Measurements from ENCODE around the gene GALNT18. TPM values are rescaled to one million over a fixed set of nuclear protein-coding genes. Genes with fewer than 3 reads are reported as not detected.

Gene GALNT18
- total RNA-seq, 1 donor from 2014 or later, result 39.8 TPM

DNA sequence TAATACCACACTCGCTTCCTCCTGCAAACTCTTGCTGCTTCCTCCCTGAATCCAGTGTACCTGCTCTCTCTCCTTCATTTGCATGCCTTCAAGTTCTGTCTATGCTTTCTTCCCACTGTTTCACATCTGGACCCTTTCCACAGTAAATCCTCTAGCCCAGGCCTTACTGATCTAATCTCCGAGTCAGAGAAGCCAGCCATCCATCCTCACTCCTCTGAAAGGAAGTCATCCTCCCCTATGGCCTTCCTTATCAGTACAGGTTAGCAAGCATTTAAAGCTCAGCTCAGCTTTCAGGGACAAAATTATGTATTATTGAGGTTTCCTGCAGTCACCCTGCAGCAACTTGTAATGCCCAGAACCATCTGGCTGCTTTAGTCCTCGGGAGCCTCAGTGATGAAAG is 116.1 kb downstream of the GALNT18 start:
- H3K36me3 Mint-ChIP-seq (ENCODE audit: unreplicated experiment), result peaks cover 3% of the 10 kb centered on the region
- no peak overlapping the region for H3K27ac Mint-ChIP-seq (ENCODE audit: unreplicated experiment)
- H3K4me1 Mint-ChIP-seq (ENCODE audit: unreplicated experiment), result peaks cover 27% of the 10 kb centered on the region
- DNase-seq (ENCODE audit: extremely low spot score, unreplicated experiment), result no peak
- no peaks in the 10 kb centered on the region for H3K9me3 Mint-ChIP-seq (ENCODE audit: unreplicated experiment)
- H3K27me3 Mint-ChIP-seq (ENCODE audit: unreplicated experiment), result no peaks in the 10 kb centered on the region
- H3K4me3 Mint-ChIP-seq (ENCODE audit: unreplicated experiment), result no peak overlapping the region
- TF ChIP-seq, protein P1, sequence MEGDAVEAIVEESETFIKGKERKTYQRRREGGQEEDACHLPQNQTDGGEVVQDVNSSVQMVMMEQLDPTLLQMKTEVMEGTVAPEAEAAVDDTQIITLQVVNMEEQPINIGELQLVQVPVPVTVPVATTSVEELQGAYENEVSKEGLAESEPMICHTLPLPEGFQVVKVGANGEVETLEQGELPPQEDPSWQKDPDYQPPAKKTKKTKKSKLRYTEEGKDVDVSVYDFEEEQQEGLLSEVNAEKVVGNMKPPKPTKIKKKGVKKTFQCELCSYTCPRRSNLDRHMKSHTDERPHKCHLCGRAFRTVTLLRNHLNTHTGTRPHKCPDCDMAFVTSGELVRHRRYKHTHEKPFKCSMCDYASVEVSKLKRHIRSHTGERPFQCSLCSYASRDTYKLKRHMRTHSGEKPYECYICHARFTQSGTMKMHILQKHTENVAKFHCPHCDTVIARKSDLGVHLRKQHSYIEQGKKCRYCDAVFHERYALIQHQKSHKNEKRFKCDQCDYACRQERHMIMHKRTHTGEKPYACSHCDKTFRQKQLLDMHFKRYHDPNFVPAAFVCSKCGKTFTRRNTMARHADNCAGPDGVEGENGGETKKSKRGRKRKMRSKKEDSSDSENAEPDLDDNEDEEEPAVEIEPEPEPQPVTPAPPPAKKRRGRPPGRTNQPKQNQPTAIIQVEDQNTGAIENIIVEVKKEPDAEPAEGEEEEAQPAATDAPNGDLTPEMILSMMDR (IDR thresholded peaks at IDR 0.05), result no peak

DNA sequence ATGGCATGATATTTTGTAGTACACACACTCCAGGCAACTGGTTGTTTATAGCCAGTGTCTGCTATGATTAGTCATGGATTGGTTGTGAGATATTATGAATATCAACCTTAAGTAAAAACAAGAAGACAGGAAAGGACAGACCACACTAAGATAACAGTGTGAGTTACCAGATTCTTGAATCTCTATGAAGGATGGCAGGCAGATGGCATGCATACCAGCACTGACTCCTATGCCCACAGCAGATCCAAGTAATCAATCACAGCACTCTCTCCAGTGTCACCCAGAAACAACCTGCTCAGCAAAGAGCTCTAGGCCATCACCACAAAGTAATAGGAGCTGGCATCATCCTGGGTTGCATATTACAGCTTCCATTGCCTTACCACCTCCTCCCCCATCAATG is 116.6 kb downstream of the GALNT18 start:
- Mint-ChIP-seq H3K4me1 (ENCODE audit: unreplicated experiment) (peaks cover 24% of the 10 kb centered on the region), H3K27ac (ENCODE audit: unreplicated experiment) (no peak overlapping the region), H3K27me3 (ENCODE audit: unreplicated experiment) (no peaks in the 10 kb centered on the region), H3K36me3 (ENCODE audit: unreplicated experiment) (peaks cover 3% of the 10 kb centered on the region), H3K4me3 (ENCODE audit: unreplicated experiment) (no peak overlapping the region), H3K9me3 (ENCODE audit: unreplicated experiment) (no peaks in the 10 kb centered on the region)
- no peak for DNase-seq (ENCODE audit: extremely low spot score, unreplicated experiment)
- TF ChIP-seq, protein P1 (IDR thresholded peaks at IDR 0.05), result no peak

DNA sequence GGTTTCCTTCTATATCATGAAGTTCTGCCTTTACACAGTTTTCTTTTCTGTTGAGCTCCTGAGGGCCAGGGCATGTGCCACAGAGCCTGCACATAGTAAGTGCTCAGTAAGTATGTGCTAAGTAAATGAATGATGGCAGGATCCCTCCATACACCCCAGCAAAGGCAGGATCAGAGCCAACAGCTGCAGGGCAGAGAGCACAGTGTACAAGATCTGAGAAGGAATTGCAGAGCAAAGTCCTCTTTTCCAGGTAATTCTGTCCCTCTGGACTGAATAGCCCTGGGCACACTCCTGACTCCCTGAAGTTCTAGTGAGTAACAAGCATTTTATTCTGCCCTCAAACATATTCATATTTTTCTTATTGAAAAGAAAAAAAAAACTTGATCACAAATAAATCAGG is 117.7 kb downstream of the GALNT18 start:
- Mint-ChIP-seq H3K4me3 (ENCODE audit: unreplicated experiment) (no peak overlapping the region), H3K27me3 (ENCODE audit: unreplicated experiment) (no peaks in the 10 kb centered on the region), H3K4me1 (ENCODE audit: unreplicated experiment) (peaks cover 24% of the 10 kb centered on the region), H3K27ac (ENCODE audit: unreplicated experiment) (no peak overlapping the region), H3K9me3 (ENCODE audit: unreplicated experiment) (no peaks in the 10 kb centered on the region), H3K36me3 (ENCODE audit: unreplicated experiment) (peaks cover 3% of the 10 kb centered on the region)
- DNase-seq (ENCODE audit: extremely low spot score, unreplicated experiment), result no peak
- TF ChIP-seq, protein P1 (IDR thresholded peaks at IDR 0.05), result no peak

DNA sequence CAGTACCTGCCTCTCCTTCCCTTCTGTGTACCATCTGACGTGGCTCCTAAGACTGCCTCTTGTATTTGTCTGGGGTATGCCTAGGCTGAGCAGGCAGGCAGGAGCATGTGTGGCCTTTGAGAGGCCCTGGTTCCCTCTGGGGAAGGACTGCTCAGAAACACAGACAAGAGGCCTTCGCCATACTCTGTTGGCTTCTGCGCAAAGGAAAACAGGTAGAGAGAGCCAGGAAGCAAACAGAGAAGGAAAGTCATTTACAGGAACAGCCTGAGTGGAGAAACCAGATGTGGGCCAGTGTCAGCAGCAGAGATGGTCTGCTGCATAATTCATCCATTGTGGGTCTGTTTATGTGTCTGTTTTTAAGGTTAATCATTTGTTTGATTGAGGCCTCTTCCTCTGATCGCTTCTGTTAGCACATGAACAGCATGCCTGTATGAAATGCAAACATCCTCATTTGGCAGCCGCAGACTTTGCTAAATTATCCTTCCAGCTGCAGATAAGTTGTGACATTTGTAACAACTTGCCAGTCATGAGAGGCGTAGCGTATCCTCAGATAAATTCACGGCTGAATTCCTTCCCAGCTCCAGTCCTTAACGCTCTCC is 119.4 kb downstream of the GALNT18 start:
- Mint-ChIP-seq H3K27ac (ENCODE audit: unreplicated experiment) (no peak overlapping the region), H3K4me1 (ENCODE audit: unreplicated experiment) (peaks cover 24% of the 10 kb centered on the region), H3K4me3 (ENCODE audit: unreplicated experiment) (no peak overlapping the region), H3K36me3 (ENCODE audit: unreplicated experiment) (peaks cover 3% of the 10 kb centered on the region), H3K9me3 (ENCODE audit: unreplicated experiment) (no peaks in the 10 kb centered on the region), H3K27me3 (ENCODE audit: unreplicated experiment) (no peaks in the 10 kb centered on the region)
- DNase-seq (ENCODE audit: extremely low spot score, unreplicated experiment), result no peak
- TF ChIP-seq, protein P1 (IDR thresholded peaks at IDR 0.05), result no peak

DNA sequence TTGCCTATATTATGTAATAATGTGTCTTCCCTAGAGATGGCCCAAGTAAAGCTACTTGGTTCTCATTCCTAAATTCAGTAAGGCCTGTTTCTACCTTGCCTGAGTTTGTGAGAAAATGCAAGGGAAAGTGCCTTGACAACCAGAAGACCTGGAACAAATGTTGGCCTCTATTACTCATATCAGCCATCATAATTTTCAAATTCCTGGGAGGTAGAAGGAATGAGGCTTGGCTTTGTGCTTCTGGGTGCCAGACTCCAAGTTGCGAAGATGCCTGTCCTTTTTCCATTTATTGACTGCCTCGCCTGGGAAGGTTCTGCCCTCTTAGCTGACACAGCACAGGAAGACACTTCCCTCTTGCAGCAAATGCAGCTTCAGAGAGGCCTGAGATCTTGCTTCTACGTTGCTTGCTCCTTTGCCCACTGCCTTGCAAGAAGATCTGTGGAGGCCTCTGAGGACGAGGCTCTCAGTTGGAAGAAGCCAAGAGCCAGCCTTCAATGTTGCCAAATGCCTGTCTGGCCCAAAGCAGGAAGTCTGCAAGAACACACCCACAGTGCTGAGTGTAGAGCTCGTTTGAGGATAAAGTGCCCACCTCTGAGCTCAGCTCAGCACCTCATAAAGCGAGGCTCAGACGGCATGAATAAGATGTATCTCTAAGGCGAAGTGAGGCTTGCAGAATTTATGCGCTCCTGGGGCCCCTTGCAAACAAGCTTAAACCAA is 120.1 kb downstream of the GALNT18 start:
- H3K4me3 Mint-ChIP-seq (ENCODE audit: unreplicated experiment), result no peak overlapping the region
- H3K4me1 Mint-ChIP-seq (ENCODE audit: unreplicated experiment), result peaks cover 24% of the 10 kb centered on the region
- TF ChIP-seq, protein P1 (IDR thresholded peaks at IDR 0.05), result no peak

More for the DNA sequence above, 120.1 kb downstream of the GALNT18 start:
- Mint-ChIP-seq H3K36me3 (ENCODE audit: unreplicated experiment) (peaks cover 3% of the 10 kb centered on the region), H3K27me3 (ENCODE audit: unreplicated experiment) (no peaks in the 10 kb centered on the region), H3K9me3 (ENCODE audit: unreplicated experiment) (no peaks in the 10 kb centered on the region), H3K27ac (ENCODE audit: unreplicated experiment) (no peak overlapping the region)
- DNase-seq (ENCODE audit: extremely low spot score, unreplicated experiment), result no peak
